NCI-H2107 (cell line): ENCODE results near the gene NUP85.
"Not testable (repeated sequence)": the region's sequence is repeated elsewhere in the genome, so short reads cannot be mapped to it uniquely, and the experiment has no call there.

Experiments
- DNase-seq: peaks from one replicate; lab custom pipeline; 2025; lab: John Stamatoyannopoulos, UW

NUP85 gene

GRCh38 chr17:75199886-75200618, 5.4 kb upstream of the NUP85 start:
- no peak for DNase-seq

GRCh38 chr17:75205793-75206163, 299 bp downstream of the NUP85 start:
- no peak for DNase-seq

GRCh38 chr17:75207050-75207407, 1.6 kb downstream of the NUP85 start:
- DNase-seq, result not testable (repeated sequence)

GRCh38 chr17:75207760-75208159, 2.3 kb downstream of the NUP85 start:
- DNase-seq, result no peak

GRCh38 chr17:75208161-75208560, 2.7 kb downstream of the NUP85 start:
- no peak for DNase-seq

GRCh38 chr17:75209061-75209460, 3.6 kb downstream of the NUP85 start:
- no peak for DNase-seq

GRCh38 chr17:75218131-75218530, 12.7 kb downstream of the NUP85 start:
- DNase-seq, result no peak

- DNase-seq, result no peak
Observed at GRCh38 chr17:75219815-75220214, 14.3 kb downstream of the NUP85 start.

- no peak for DNase-seq
Observed at GRCh38 chr17:75225016-75225415, 19.5 kb downstream of the NUP85 start.

- no peak for DNase-seq
Observed at GRCh38 chr17:75227729-75228128, 22.2 kb downstream of the NUP85 start.

GRCh38 chr17:75228305-75228704, 22.8 kb downstream of the NUP85 start:
- DNase-seq, result no peak

- no peak for DNase-seq
Observed at GRCh38 chr17:75228847-75229246, 23.4 kb downstream of the NUP85 start.

- no peak for DNase-seq
Observed at GRCh38 chr17:75231071-75231470, 25.6 kb downstream of the NUP85 start.

- DNase-seq, result no peak
Observed at GRCh38 chr17:75231741-75232464, 26.4 kb downstream of the NUP85 start.

GRCh38 chr17:75232786-75233185, 27.3 kb downstream of the NUP85 start:
- no peak for DNase-seq

- no peak for DNase-seq
Observed at GRCh38 chr17:75237100-75238014, 31.9 kb downstream of the NUP85 start.

- DNase-seq, result no peak
Observed at GRCh38 chr17:75238020-75238580, 32.6 kb downstream of the NUP85 start.

GRCh38 chr17:75238684-75239191, 33.3 kb downstream of the NUP85 start:
- DNase-seq, result peak; percentile 10

GRCh38 chr17:75239214-75239613, 33.7 kb downstream of the NUP85 start:
- DNase-seq, result no peak

GRCh38 chr17:75239778-75240393, 34.4 kb downstream of the NUP85 start:
- no peak for DNase-seq

GRCh38 chr17:75240394-75241142, 35.1 kb downstream of the NUP85 start:
- peak; percentile 70 for DNase-seq
